ENCODE data around the gene SERPINB4.
"Not testable (repeated sequence)": the region's sequence is repeated elsewhere in the genome, so short reads cannot be mapped to it uniquely, and the experiment has no call there.

SERPINB4 gene

DNA sequence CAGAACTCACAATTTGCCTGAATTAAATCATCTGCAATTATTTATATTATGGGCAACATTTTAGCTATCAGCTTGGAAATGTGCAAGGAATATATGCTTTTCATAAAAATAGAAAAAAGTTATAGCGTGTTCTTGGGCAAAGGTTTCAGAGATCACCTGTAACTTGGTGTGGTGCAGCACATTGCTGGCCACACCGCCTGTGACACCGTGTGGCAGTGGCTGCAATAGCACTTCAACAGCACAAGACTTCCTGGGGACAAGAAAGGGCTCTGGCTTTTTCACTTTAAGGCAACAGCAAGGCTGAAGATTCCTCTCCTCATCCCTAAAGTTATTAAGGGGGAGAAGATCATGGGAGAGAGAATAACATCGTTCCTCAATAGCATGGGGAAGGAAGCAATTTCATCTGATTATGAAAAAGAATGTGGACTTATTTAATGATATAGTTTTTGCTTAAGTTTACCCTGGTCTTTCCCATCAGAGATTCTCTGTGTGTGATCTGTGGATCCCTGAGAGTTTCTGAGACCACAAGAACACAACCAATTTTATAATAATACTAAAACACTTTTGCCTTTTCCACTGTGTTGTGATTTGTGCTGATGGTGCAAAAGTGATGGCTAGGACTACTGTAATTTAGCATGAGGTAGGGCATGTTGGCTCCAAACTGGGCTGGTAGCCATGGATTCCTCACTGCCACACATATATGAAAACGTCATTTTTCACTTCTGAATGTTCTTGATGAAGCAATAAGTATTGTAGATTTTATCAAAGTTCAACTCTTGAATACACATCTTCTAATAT is 32.7 kb upstream of the SERPINB4 start:
- peak; percentile 6 for DNase-seq (ENCODE audit: insufficient read length, low spot score)
- TF ChIP-seq PAX5 (IDR thresholded peaks at IDR 0.05; ENCODE audit: insufficient read depth, low read length, severe bottlenecking) (no peak), POU2F2 (IDR thresholded peaks at IDR 0.05; ENCODE audit: low read depth, low read length) (no peak), SPI1 (IDR thresholded peaks at IDR 0.05; ENCODE audit: low read depth, low read length) (no peak), POLR2A (IDR thresholded peaks at IDR 0.05; ENCODE audit: low read depth, low read length) (no peak), POLR2AphosphoS5 (IDR thresholded peaks at IDR 0.05; ENCODE audit: low read depth, low read length) (no peak), TAF1 (IDR thresholded peaks at IDR 0.05; ENCODE audit: low read depth, low read length) (no peak)
- peak; percentile 31 for FAIRE-seq

DNA sequence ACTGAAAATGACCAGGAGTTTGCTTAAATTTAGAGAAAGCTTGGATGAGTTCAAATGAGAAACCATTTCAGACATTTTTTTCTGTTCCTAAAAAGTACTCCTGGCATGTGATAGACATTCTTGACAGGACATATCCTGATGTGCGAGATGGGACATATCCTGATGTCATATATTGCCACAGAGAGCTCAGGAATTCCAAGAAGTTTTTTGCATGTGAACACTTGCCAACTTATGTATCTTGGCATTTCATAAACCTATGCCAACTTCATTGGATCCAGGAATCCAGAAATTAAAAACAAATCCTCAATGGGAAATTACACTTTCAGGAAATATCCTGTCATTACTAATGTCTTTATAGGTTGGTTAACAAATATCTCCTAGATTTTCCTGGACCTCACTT is 20.5 kb upstream of the SERPINB4 start:
- DNase-seq (ENCODE audit: insufficient read length, low spot score) (no peak), FAIRE-seq (no peak)
- TF ChIP-seq POLR2A (IDR thresholded peaks at IDR 0.05; ENCODE audit: low read depth, low read length) (no peak), SPI1 (IDR thresholded peaks at IDR 0.05; ENCODE audit: low read depth, low read length) (no peak), PAX5 (IDR thresholded peaks at IDR 0.05; ENCODE audit: insufficient read depth, low read length, severe bottlenecking) (no peak), TAF1 (IDR thresholded peaks at IDR 0.05; ENCODE audit: low read depth, low read length) (no peak), POU2F2 (IDR thresholded peaks at IDR 0.05; ENCODE audit: low read depth, low read length) (no peak), POLR2AphosphoS5 (IDR thresholded peaks at IDR 0.05; ENCODE audit: low read depth, low read length) (no peak)

DNA sequence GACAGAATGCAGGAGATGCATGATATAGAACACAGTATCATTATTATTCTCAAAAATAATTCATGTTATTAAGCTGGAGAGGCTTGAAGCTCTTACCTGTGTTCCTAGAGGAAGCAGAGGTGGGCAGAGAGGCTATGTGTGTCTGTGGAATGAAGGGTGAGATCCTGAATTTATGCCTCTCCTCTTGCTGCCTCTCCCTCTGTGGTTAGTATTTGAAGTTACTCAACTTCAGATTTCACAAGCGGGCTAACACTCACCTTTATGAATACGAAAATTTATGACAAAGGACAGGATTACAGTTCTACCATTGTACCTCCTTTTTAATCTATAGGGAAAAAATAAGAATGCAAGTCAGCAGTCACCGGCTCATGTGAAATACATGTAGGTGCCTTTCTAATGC is 17.7 kb upstream of the SERPINB4 start, which contains the start of gene SERPINB3:
Gene SERPINB3, minus strand, starts transcription at position 144 of the 400 bp plus-strand sequence. CDS start 677 bp downstream, outside the sequence.
- FAIRE-seq = not testable (repeated sequence)

DNA sequence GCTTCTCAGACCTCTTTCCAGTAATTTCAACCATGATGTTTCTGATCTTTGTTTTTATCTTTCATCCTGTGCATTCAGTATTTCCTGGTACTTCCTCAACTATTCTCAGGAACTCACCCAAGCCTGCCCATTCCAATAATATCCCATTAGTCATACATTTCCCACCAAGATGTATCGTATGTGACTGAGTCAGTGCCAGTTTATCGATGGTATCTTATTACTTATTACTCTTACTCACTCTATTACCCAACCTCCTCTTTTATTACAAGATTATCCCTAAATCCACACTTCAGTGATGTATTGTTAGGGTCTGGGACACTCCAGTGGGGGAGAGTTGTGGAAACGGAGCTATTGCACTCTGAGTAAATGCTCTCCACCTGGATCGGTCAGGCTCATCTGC is 14.9 kb upstream of the SERPINB4 start:
- not testable (repeated sequence) for FAIRE-seq; DNase-seq (ENCODE audit: insufficient read length, low spot score)

More for the DNA sequence above, 17.7 kb upstream of the SERPINB4 start, which contains the start of gene SERPINB3:
- DNase-seq (ENCODE audit: insufficient read length, low spot score) = not testable (repeated sequence)

DNA sequence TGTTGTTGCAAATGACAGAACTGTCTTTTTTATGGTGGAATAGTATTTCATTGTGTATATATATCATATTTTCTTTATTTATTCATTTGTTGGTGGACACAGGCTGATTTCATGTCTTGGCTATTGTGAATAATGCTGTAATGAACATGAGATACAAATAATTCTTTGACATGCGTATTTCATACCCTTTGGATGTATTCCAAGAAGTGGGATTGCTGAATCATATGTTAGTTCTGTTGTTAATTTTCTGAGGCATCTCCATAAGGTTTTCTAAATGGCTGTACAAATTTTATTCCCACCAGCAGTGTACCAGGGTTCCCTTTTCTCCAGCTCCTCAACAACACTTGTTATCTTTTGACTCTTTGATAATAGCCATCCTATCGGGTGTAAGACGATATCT is 6.2 kb upstream of the SERPINB4 start:
- not testable (repeated sequence) for FAIRE-seq; DNase-seq (ENCODE audit: insufficient read length, low spot score)

DNA sequence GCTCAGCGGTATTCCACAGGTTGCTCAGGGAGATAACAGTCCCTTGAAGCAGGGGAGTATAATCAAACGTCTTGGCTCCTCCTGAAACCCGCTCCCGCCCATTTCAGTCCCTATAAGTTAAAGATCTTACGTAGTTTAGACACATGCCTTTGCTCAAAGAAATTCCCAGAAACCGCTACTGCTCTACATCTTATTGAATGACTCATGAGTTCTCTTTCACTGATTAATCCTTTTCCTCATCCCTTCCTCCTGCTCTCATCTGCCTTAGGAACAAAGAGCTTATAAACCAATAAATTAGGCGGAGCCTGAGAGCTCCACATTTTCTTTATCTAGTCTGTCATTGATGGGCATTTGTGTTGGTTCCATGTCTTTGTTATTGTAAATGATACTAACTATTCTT is 4.2 kb upstream of the SERPINB4 start:
- FAIRE-seq = no peak

DNA sequence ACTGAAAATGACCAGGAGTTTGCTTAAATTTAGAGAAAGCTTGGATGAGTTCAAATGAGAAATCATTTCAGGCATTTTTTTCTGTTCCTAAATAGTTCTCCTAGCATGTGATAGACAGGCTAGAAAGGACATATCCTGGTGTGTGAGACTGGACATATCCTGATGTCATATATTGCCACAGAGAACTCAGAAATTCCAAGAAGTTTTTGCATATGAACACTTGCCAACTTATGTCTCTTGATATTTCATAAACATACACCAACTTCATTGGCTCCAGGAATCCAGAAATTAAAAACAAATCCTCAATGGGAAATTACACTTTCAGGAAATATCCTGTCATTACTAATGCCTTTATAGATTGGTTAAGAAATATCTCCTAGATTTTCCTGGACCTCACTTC is 2.9 kb upstream of the SERPINB4 start:
- DNase-seq (ENCODE audit: insufficient read length, low spot score) = no peak
- no peak for FAIRE-seq
- no peak for TF ChIP-seq PAX5 (IDR thresholded peaks at IDR 0.05; ENCODE audit: insufficient read depth, low read length, severe bottlenecking)
- no peak for TF ChIP-seq POLR2AphosphoS5 (IDR thresholded peaks at IDR 0.05; ENCODE audit: low read depth, low read length)
- TF ChIP-seq POLR2A (IDR thresholded peaks at IDR 0.05; ENCODE audit: low read depth, low read length) = no peak

More for the DNA sequence above, 4.2 kb upstream of the SERPINB4 start:
- TF ChIP-seq POU2F2 (IDR thresholded peaks at IDR 0.05; ENCODE audit: low read depth, low read length) = no peak
- TF ChIP-seq PAX5 (IDR thresholded peaks at IDR 0.05; ENCODE audit: insufficient read depth, low read length, severe bottlenecking) = no peak
- TF ChIP-seq TAF1 (IDR thresholded peaks at IDR 0.05; ENCODE audit: low read depth, low read length) = no peak
- no peak for TF ChIP-seq SPI1 (IDR thresholded peaks at IDR 0.05; ENCODE audit: low read depth, low read length)
- no peak for TF ChIP-seq POLR2A (IDR thresholded peaks at IDR 0.05; ENCODE audit: low read depth, low read length)
- TF ChIP-seq POLR2AphosphoS5 (IDR thresholded peaks at IDR 0.05; ENCODE audit: low read depth, low read length) = no peak
- no peak for DNase-seq (ENCODE audit: insufficient read length, low spot score)

DNA sequence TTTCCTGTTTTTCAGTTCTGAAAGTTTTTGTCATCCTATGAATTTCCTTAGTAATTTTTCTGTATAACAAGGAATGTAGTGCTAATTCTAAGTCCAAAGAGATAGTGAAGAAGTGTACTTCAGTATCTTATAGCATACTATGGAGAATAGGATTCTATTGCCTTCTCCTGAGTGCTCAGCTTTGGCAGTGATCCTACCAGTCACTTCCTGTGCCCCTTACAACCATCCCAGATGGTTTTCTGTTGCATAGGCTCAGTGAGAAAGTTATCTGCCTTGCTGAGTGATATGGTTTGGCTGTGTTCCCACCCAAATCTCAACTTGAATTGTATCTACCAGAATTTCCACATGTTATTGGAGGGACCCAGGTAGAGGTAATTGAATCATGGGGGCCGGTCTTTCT is 638 bp upstream of the SERPINB4 start:
- FAIRE-seq; DNase-seq (ENCODE audit: insufficient read length, low spot score): not testable (repeated sequence)

DNA sequence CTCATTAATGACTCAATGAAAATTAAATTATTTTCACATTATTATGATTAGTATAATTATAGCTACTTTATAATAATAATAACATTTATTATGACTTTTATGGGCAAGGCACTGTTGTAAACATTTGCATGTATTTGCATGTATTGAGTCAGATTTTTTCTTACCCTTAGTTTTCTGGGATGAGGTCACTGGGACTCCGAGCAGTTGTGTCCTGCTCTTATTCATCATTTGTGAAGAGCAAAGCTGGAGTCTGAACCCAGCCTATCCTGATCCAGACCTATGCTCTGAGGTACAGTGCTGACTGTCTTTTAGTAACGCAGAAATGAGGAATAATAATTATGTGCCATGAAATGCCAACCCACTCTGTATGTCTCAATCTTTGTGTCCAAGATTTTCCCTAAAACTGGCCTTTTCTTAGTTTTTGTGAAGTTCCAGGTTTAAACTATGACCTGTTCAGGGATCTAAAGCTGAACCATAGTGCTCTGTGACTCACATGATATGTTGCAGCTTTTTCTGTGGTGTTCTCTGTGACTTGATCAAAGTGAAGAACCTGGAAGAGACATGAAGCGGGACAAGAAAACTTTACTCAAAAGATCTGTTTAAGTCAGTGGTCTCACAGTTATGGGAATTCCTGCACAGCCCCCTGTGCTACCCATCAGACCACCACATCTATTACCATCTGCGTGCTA is 1.2 kb downstream of the SERPINB4 start:
- not testable (repeated sequence) for DNase-seq (ENCODE audit: insufficient read length, low spot score); FAIRE-seq

DNA sequence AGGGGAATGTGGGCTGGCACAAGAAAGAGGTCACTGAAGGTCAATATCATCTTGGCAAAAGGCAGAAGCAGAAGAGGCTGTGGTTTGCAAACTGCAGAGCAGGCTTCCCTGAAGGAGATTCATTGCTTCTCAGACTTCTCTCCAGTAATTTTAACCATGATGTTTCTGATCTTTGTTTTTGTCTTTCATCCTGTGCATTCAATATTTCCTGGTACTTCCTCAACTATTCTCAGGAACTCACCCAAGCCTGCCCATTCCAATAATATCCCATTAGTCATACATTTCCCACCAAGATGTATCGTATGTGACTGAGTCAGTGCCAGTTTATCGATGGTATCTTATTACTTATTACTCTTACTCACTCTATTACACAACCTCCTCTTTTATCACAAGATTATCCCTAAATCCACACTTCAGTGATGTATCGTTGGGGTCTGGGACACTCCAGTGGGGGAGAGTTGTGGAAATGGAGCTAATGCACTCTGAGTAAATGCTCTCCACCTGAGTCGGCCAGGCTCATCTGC is 2.8 kb downstream of the SERPINB4 start:
- DNase-seq (ENCODE audit: insufficient read length, low spot score); FAIRE-seq: not testable (repeated sequence)

DNA sequence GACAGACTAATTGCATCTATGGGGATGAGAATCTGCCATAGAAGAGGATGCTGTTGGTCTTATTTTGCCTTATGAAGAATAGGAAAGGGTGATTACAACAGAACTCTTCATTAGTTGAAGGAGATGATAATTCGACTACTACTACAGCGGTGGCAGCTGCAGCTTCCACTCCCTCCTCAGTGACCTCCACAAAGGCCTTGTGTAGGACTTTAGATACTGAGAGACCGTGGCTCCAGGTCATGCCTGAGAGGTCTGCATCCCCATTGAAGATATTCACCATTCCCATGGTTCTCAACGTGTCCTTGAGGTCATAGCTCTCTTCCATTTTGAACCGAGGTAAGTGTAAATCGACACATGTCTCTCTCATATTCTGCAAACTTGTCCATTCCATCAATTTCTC is 6.4 kb downstream of the SERPINB4 start:
- TF ChIP-seq POLR2AphosphoS5 (IDR thresholded peaks at IDR 0.05; ENCODE audit: low read depth, low read length) = no peak
- TF ChIP-seq TAF1 (IDR thresholded peaks at IDR 0.05; ENCODE audit: low read depth, low read length) = no peak
- TF ChIP-seq POLR2A (IDR thresholded peaks at IDR 0.05; ENCODE audit: low read depth, low read length) = no peak
- TF ChIP-seq SPI1 (IDR thresholded peaks at IDR 0.05; ENCODE audit: low read depth, low read length) = no peak
- no peak for TF ChIP-seq POU2F2 (IDR thresholded peaks at IDR 0.05; ENCODE audit: low read depth, low read length)
- no peak for TF ChIP-seq PAX5 (IDR thresholded peaks at IDR 0.05; ENCODE audit: insufficient read depth, low read length, severe bottlenecking)
- FAIRE-seq = no peak
- no peak for DNase-seq (ENCODE audit: insufficient read length, low spot score)

All from GM12891 (cell line).